Measurements from ENCODE around the gene MRPL41. TPM values are rescaled to one million over a fixed set of nuclear protein-coding genes. Genes with fewer than 3 reads are reported as not detected.

The MRPL41 gene
- polyA plus RNA-seq, 2 donors: 49.3 to 53.0 TPM

GRCh38 chr9:137580954-137581322 is 29.3 kb downstream of the MRPL41 start:
- Histone ChIP-seq H3K4me1 (ENCODE audit: control insufficient read depth in 2 of 2, insufficient read depth in 2 of 2, low read length in 1 of 2) (peaks cover 8 to 9% of the 10 kb centered on the region in 2 donors), H3K27ac (ENCODE audit: low read depth in 2 of 2, low read length in 1 of 2) (no peak overlapping the region), H3K4me3 (ENCODE audit: low read depth in 1 of 2, low read length in 2 of 2) (no peak overlapping the region), H3K27me3 (ENCODE audit: control insufficient read depth in 1 of 2, insufficient read depth in 2 of 2, low read length in 2 of 2) (no peaks in the 10 kb centered on the region), H3K36me3 (ENCODE audit: control insufficient read depth in 2 of 2, insufficient read depth in 2 of 2, low read length in 1 of 2) (peaks cover 5 to 37% of the 10 kb centered on the region in 2 donors), H3K9me3 (ENCODE audit: control insufficient read depth in 2 of 2, insufficient read depth in 1 of 2, low read depth in 1 of 2, low read length in 1 of 2) (no peaks in the 10 kb centered on the region)
- WGBS, 2 donors: 90 to 91% methylated on average over 4 of the region's 4 CpGs

GRCh38 chr9:137581361-137582285 is 29.9 kb downstream of the MRPL41 start:
- peaks cover 5 to 44% of the 10 kb centered on the region in 2 donors for H3K36me3 ChIP-seq (ENCODE audit: control insufficient read depth in 2 of 2, insufficient read depth in 2 of 2, low read length in 1 of 2)
- 89% methylated on average over 22 of the region's 22 CpGs for WGBS, 2 donors
- no peaks in the 10 kb centered on the region for H3K27me3 ChIP-seq (ENCODE audit: control insufficient read depth in 1 of 2, insufficient read depth in 2 of 2, low read length in 2 of 2)
- H3K4me1 ChIP-seq (ENCODE audit: control insufficient read depth in 2 of 2, insufficient read depth in 2 of 2, low read length in 1 of 2): peaks cover 7 to 8% of the 10 kb centered on the region in 2 donors
- H3K4me3 ChIP-seq (ENCODE audit: low read depth in 1 of 2, low read length in 2 of 2): no peak overlapping the region
- H3K9me3 ChIP-seq (ENCODE audit: control insufficient read depth in 2 of 2, insufficient read depth in 1 of 2, low read depth in 1 of 2, low read length in 1 of 2): no peaks in the 10 kb centered on the region
- H3K27ac ChIP-seq (ENCODE audit: low read depth in 2 of 2, low read length in 1 of 2): no peak overlapping the region

- Histone ChIP-seq H3K27ac (ENCODE audit: low read depth in 2 of 2, low read length in 1 of 2) (no peak overlapping the region), H3K27me3 (ENCODE audit: control insufficient read depth in 1 of 2, insufficient read depth in 2 of 2, low read length in 2 of 2) (no peaks in the 10 kb centered on the region), H3K4me1 (ENCODE audit: control insufficient read depth in 2 of 2, insufficient read depth in 2 of 2, low read length in 1 of 2) (peaks cover 7 to 8% of the 10 kb centered on the region in 2 donors), H3K4me3 (ENCODE audit: low read depth in 1 of 2, low read length in 2 of 2) (no peak overlapping the region), H3K9me3 (ENCODE audit: control insufficient read depth in 2 of 2, insufficient read depth in 1 of 2, low read depth in 1 of 2, low read length in 1 of 2) (no peaks in the 10 kb centered on the region), H3K36me3 (ENCODE audit: control insufficient read depth in 2 of 2, insufficient read depth in 2 of 2, low read length in 1 of 2) (peaks cover 5 to 51% of the 10 kb centered on the region in 2 donors)
- 78 to 83% methylated on average over 20 of the region's 20 CpGs for WGBS, 2 donors
Measured at GRCh38 chr9:137582286-137582860, 30.7 kb downstream of the MRPL41 start.

- Histone ChIP-seq H3K27ac (ENCODE audit: low read depth in 2 of 2, low read length in 1 of 2) (no peak overlapping the region), H3K4me3 (ENCODE audit: low read depth in 1 of 2, low read length in 2 of 2) (no peak overlapping the region), H3K36me3 (ENCODE audit: control insufficient read depth in 2 of 2, insufficient read depth in 2 of 2, low read length in 1 of 2) (peaks cover 5 to 58% of the 10 kb centered on the region in 2 donors), H3K4me1 (ENCODE audit: control insufficient read depth in 2 of 2, insufficient read depth in 2 of 2, low read length in 1 of 2) (peaks cover 4% of the 10 kb centered on the region in 2 donors), H3K9me3 (ENCODE audit: control insufficient read depth in 2 of 2, insufficient read depth in 1 of 2, low read depth in 1 of 2, low read length in 1 of 2) (no peaks in the 10 kb centered on the region), H3K27me3 (ENCODE audit: control insufficient read depth in 1 of 2, insufficient read depth in 2 of 2, low read length in 2 of 2) (no peaks in the 10 kb centered on the region)
- whole genome bisulfite sequencing, 2 donors: 83 to 87% methylated on average over 14 of the region's 14 CpGs
Measured at GRCh38 chr9:137583347-137583746, 31.7 kb downstream of the MRPL41 start.

- Histone ChIP-seq H3K4me1 (ENCODE audit: control insufficient read depth in 2 of 2, insufficient read depth in 2 of 2, low read length in 1 of 2) (peaks cover 4% of the 10 kb centered on the region in 2 donors), H3K4me3 (ENCODE audit: low read depth in 1 of 2, low read length in 2 of 2) (no peak overlapping the region), H3K27me3 (ENCODE audit: control insufficient read depth in 1 of 2, insufficient read depth in 2 of 2, low read length in 2 of 2) (no peaks in the 10 kb centered on the region), H3K27ac (ENCODE audit: low read depth in 2 of 2, low read length in 1 of 2) (no peak overlapping the region), H3K9me3 (ENCODE audit: control insufficient read depth in 2 of 2, insufficient read depth in 1 of 2, low read depth in 1 of 2, low read length in 1 of 2) (no peaks in the 10 kb centered on the region), H3K36me3 (ENCODE audit: control insufficient read depth in 2 of 2, insufficient read depth in 2 of 2, low read length in 1 of 2) (peaks cover 5 to 59% of the 10 kb centered on the region in 2 donors)
- WGBS, 2 donors: 84% methylated on average over 8 of the region's 8 CpGs
Measured at GRCh38 chr9:137583957-137584356, 32.3 kb downstream of the MRPL41 start.

GRCh38 chr9:137586854-137587253 is 35.2 kb downstream of the MRPL41 start:
- H3K4me3 ChIP-seq (ENCODE audit: low read depth in 1 of 2, low read length in 2 of 2): no peak overlapping the region
- no peaks in the 10 kb centered on the region for H3K9me3 ChIP-seq (ENCODE audit: control insufficient read depth in 2 of 2, insufficient read depth in 1 of 2, low read depth in 1 of 2, low read length in 1 of 2)
- no peak overlapping the region for H3K27ac ChIP-seq (ENCODE audit: low read depth in 2 of 2, low read length in 1 of 2)
- no peaks in the 10 kb centered on the region for H3K27me3 ChIP-seq (ENCODE audit: control insufficient read depth in 1 of 2, insufficient read depth in 2 of 2, low read length in 2 of 2)
- 94 to 95% methylated on average over 14 of the region's 14 CpGs for WGBS, 2 donors
- peaks cover 6 to 10% of the 10 kb centered on the region in 2 donors for H3K4me1 ChIP-seq (ENCODE audit: control insufficient read depth in 2 of 2, insufficient read depth in 2 of 2, low read length in 1 of 2)
- peaks cover 5 to 53% of the 10 kb centered on the region in 2 donors for H3K36me3 ChIP-seq (ENCODE audit: control insufficient read depth in 2 of 2, insufficient read depth in 2 of 2, low read length in 1 of 2)

GRCh38 chr9:137588311-137588710 is 36.6 kb downstream of the MRPL41 start:
- H3K27ac ChIP-seq (ENCODE audit: low read depth in 2 of 2, low read length in 1 of 2): no peak overlapping the region
- no peaks in the 10 kb centered on the region for H3K27me3 ChIP-seq (ENCODE audit: control insufficient read depth in 1 of 2, insufficient read depth in 2 of 2, low read length in 2 of 2)
- H3K4me1 ChIP-seq (ENCODE audit: control insufficient read depth in 2 of 2, insufficient read depth in 2 of 2, low read length in 1 of 2): peaks cover 6 to 10% of the 10 kb centered on the region in 2 donors
- H3K36me3 ChIP-seq (ENCODE audit: control insufficient read depth in 2 of 2, insufficient read depth in 2 of 2, low read length in 1 of 2): peaks cover 0 to 39% of the 10 kb centered on the region in 2 donors
- H3K4me3 ChIP-seq (ENCODE audit: low read depth in 1 of 2, low read length in 2 of 2): no peak overlapping the region
- H3K9me3 ChIP-seq (ENCODE audit: control insufficient read depth in 2 of 2, insufficient read depth in 1 of 2, low read depth in 1 of 2, low read length in 1 of 2): no peaks in the 10 kb centered on the region
- 89 to 90% methylated on average over 13 of the region's 13 CpGs for WGBS, 2 donors

GRCh38 chr9:137588891-137589290 is 37.2 kb downstream of the MRPL41 start:
- Histone ChIP-seq H3K27ac (ENCODE audit: low read depth in 2 of 2, low read length in 1 of 2) (peak overlapping the region; percentile 47 to 51), H3K9me3 (ENCODE audit: control insufficient read depth in 2 of 2, insufficient read depth in 1 of 2, low read depth in 1 of 2, low read length in 1 of 2) (no peaks in the 10 kb centered on the region), H3K36me3 (ENCODE audit: control insufficient read depth in 2 of 2, insufficient read depth in 2 of 2, low read length in 1 of 2) (peaks cover 0 to 34% of the 10 kb centered on the region in 2 donors), H3K4me3 (ENCODE audit: low read depth in 1 of 2, low read length in 2 of 2) (peak overlapping the region; percentile 65 to 84), H3K27me3 (ENCODE audit: control insufficient read depth in 1 of 2, insufficient read depth in 2 of 2, low read length in 2 of 2) (no peaks in the 10 kb centered on the region), H3K4me1 (ENCODE audit: control insufficient read depth in 2 of 2, insufficient read depth in 2 of 2, low read length in 1 of 2) (peaks cover 6 to 10% of the 10 kb centered on the region in 2 donors)
- 79 to 80% methylated on average over 6 of the region's 6 CpGs for WGBS, 2 donors

- no peaks in the 10 kb centered on the region for H3K27me3 ChIP-seq (ENCODE audit: control insufficient read depth in 1 of 2, insufficient read depth in 2 of 2, low read length in 2 of 2)
- WGBS, 2 donors: 5 to 7% methylated on average over 42 to 58 of the region's 58 CpGs
- no peaks in the 10 kb centered on the region for H3K9me3 ChIP-seq (ENCODE audit: control insufficient read depth in 2 of 2, insufficient read depth in 1 of 2, low read depth in 1 of 2, low read length in 1 of 2)
- H3K4me1 ChIP-seq (ENCODE audit: control insufficient read depth in 2 of 2, insufficient read depth in 2 of 2, low read length in 1 of 2): peaks cover 6 to 10% of the 10 kb centered on the region in 2 donors
- peak overlapping the region; percentile 65 to 84 for H3K4me3 ChIP-seq (ENCODE audit: low read depth in 1 of 2, low read length in 2 of 2)
- H3K36me3 ChIP-seq (ENCODE audit: control insufficient read depth in 2 of 2, insufficient read depth in 2 of 2, low read length in 1 of 2): peaks cover 0 to 28% of the 10 kb centered on the region in 2 donors
- peak overlapping the region; percentile 47 to 51 for H3K27ac ChIP-seq (ENCODE audit: low read depth in 2 of 2, low read length in 1 of 2)
Measured at GRCh38 chr9:137589441-137590122, 37.9 kb downstream of the MRPL41 start.

Data from esophagus (tissue), 2 donors.